ENCODE data around the gene ARF1. TPM values are rescaled to one million over a fixed set of nuclear protein-coding genes. Genes with fewer than 3 reads are reported as not detected.

Gene ARF1
- total RNA-seq, 1 donor from 2014 or later, result 162 TPM

DNA sequence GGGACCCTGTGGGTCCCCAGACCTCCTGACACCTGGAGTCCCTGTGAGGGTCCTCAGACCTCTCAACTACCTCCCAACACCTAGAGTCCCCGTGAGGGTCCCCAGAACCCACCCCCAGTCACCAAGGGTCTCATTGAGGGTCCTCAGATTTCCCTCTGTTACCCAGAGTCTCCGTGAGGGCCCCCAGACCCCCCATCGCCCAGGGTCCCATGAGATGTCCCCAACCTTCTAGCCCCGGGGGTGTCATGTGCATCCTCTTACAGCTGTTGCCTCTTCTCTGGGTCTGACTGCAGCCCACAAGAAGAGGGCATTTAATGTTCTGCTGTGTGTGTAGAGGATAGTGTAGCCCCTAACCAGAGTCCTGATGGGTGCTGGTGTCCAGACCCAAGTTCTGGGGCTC lies 65.3 kb downstream of the ARF1 start:
- no peak for DNase-seq (ENCODE audit: low read depth)

DNA sequence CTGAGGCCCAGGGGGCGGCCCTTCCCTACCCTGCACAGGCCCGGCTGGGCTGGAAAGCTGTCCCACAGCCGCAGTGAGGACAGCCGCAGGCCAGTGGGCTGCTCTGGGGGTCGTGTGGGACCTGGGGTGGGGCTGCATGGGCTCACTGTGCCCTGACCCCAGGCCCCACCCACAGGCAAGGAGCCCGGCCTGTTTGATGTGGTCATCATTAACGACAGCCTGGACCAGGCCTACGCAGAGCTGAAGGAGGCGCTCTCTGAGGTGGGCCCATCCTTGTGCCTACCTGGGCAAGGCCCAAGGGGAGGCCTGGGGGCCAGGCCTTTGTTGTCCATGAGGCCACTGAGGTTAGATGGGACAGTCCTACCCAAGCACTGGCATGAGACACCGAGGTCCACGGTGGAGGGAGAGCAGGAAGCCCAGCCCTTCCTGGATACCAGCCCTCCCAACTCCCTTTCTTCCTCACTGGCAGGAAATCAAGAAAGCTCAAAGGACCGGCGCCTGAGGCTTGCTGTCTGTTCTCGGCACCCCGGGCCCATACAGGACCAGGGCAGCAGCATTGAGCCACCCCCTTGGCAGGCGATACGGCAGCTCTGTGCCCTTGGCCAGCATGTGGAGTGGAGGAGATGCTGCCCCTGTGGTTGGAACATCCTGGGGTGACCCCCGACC lies 65.8 kb downstream of the ARF1 start:
- no peak for DNase-seq (ENCODE audit: low read depth)

Other genes starting within 250 kb of the ARF1 start
- 0.89 and 1.6 TPM in 2 replicates for gene WNT9A, start 134.8 kb upstream of the ARF1 start, total RNA-seq
- not detected in 2 replicates for gene WNT3A, start 75.7 kb upstream of the ARF1 start, total RNA-seq
- gene C1orf35, start 20.6 kb downstream of the ARF1 start, total RNA-seq, result 7.1 and 13.0 TPM in 2 replicates
- 36.3 and 62.9 TPM in 2 replicates for gene MRPL55, start 26.6 kb downstream of the ARF1 start, total RNA-seq
- gene GUK1, start 57.6 kb downstream of the ARF1 start, total RNA-seq, result 127 and 438 TPM in 2 replicates
- 0.50 and 0.69 TPM in 2 replicates for gene GJC2, start 67.2 kb downstream of the ARF1 start, total RNA-seq
- 2.6 and 10.4 TPM in 2 replicates for gene IBA57, start 83.1 kb downstream of the ARF1 start, total RNA-seq
- 4.0 and 74.1 TPM in 2 replicates for gene OBSCN, start 125.3 kb downstream of the ARF1 start, total RNA-seq

Measured in renal cortical epithelial cell (primary cell).